Keratinocyte (primary cell): ENCODE data around the gene LYSMD2. TPM values are rescaled to one million over a fixed set of nuclear protein-coding genes. Genes with fewer than 3 reads are reported as not detected.

Source experiments
- DNase-seq: peaks from one replicate; pipeline ENCODE4 v3.0.0-alpha.2; 2011; ENCODE audit warnings: low read depth, missing footprints, low spot score
- FAIRE-seq: peaks from 2 replicates; lab custom pipeline; 2011; peaks lifted over from hg19 to GRCh38; lab: Jason Lieb, UNC
- H2AFZ ChIP-seq: 2 replicates; pipeline ENCODE4 v1.6.0; 2012; ENCODE audit warnings: low read length, control low read depth, inconsistent platforms; ENCODE audit not compliant: control insufficient read depth
- H3K27ac ChIP-seq: 2 replicates; pipeline ENCODE4 v1.5.1; 2011; ENCODE audit warnings: low read length; ENCODE audit not compliant: control insufficient read depth, insufficient read depth
- H3K27me3 ChIP-seq: 3 replicates; pipeline ENCODE4 v1.6.0; 2011; ENCODE audit warnings: low read length; ENCODE audit not compliant: control insufficient read depth, insufficient read depth; ENCODE audit errors: extremely low read depth
- H3K36me3 ChIP-seq, 2 experiments: 2 replicates in 1 of 2; 3 replicates in 1 of 2; pipeline ENCODE4 v1.5.1; 2011; ENCODE audit warnings: low read length in 2 of 2, mild to moderate bottlenecking in 1 of 2; ENCODE audit not compliant: control insufficient read depth in 2 of 2, insufficient read depth in 2 of 2; ENCODE audit errors: extremely low read depth in 1 of 2
- H3K4me1 ChIP-seq: 3 replicates; pipeline ENCODE4 v1.5.1; 2011; ENCODE audit warnings: low read length; ENCODE audit not compliant: control insufficient read depth, insufficient read depth; ENCODE audit errors: extremely low read depth
- H3K4me2 ChIP-seq: 3 replicates; pipeline ENCODE4 v1.6.0; 2011; ENCODE audit warnings: low read depth, low read length; ENCODE audit not compliant: control insufficient read depth, insufficient read depth; ENCODE audit errors: extremely low read depth
- H3K4me3 ChIP-seq, 3 experiments: fragments of 200-600 bp in 1 of 3; sonication (generic) in 1 of 3; 2 replicates in 2 of 3; 3 replicates in 1 of 3; pipeline ENCODE4 v1.5.1; 2011 to 2016; ENCODE audit warnings: low read length in 3 of 3, mild to moderate bottlenecking in 3 of 3, control low read depth in 2 of 3, inconsistent platforms in 1 of 3, low read depth in 1 of 3, mixed read lengths in 1 of 3, mixed run types in 1 of 3, moderate library complexity in 1 of 3; ENCODE audit not compliant: control insufficient read depth in 2 of 3, insufficient read depth in 2 of 3; ENCODE audit errors: extremely low read depth in 1 of 3
- H3K79me2 ChIP-seq: 2 replicates; pipeline ENCODE4 v1.6.0; 2012; ENCODE audit warnings: low read length; ENCODE audit not compliant: control insufficient read depth, insufficient read depth
- H3K9ac ChIP-seq: 3 replicates; pipeline ENCODE4 v1.6.0; 2011; ENCODE audit warnings: low read length; ENCODE audit not compliant: control insufficient read depth, insufficient read depth; ENCODE audit errors: extremely low read depth
- H3K9me1 ChIP-seq: 3 replicates; pipeline ENCODE4 v1.6.0; 2011; ENCODE audit warnings: low read length; ENCODE audit not compliant: control insufficient read depth, insufficient read depth; ENCODE audit errors: extremely low read depth
- H3K9me3 ChIP-seq: 2 replicates; pipeline ENCODE4 v1.5.1; 2012; ENCODE audit warnings: low read depth, low read length; ENCODE audit not compliant: control insufficient read depth
- H4K20me1 ChIP-seq: 3 replicates; pipeline ENCODE4 v1.6.0; 2011; ENCODE audit warnings: low read length; ENCODE audit not compliant: control insufficient read depth, insufficient read depth; ENCODE audit errors: extremely low read depth
- CTCF ChIP-seq, 3 experiments: IDR thresholded peaks in 1 of 3; conservative IDR thresholded peaks in 1 of 3; optimal IDR thresholded peaks in 1 of 3; 2 replicates in 2 of 3; 3 replicates in 1 of 3; pipeline versions ENCODE3 to v1.5.1; 2011; ENCODE audit warnings: low read length in 3 of 3, mild to moderate bottlenecking in 3 of 3, moderate library complexity in 2 of 3, control low read depth in 1 of 3, inconsistent platforms in 1 of 3; ENCODE audit not compliant: insufficient read depth in 2 of 3; ENCODE audit errors: extremely low read depth in 1 of 3
- EZH2 ChIP-seq: IDR thresholded peaks from one replicate; pipeline ENCODE4 v1.6.1; 2012; ENCODE audit warnings: inconsistent platforms, mild to moderate bottlenecking, low read length, moderate library complexity
- dilution Hi-C: fragments of 300-500 bp; cut with MboI; formaldehyde crosslinking; loops from one replicate; pipeline ENCODE4 v1.7.0; 2020; ENCODE audit warnings: low sequenced_read_pairs; ENCODE audit not compliant: extremely low pct_ligation_motif_present
- polyA plus RNA-seq, 5 experiments: library from polyadenylated mRNA; depleted of rRNA in 3 of 5; stranded (reverse) in 3 of 5; stranded (forward) in 1 of 5; unstranded in 1 of 5; fragments of >200 nt; gene quantifications; 1 replicate in 1 of 5; 2 replicates in 3 of 5; 3 replicates in 1 of 5; pipeline versions ENCODE4 v1.2.1 to v1.2.3, GENCODE V29; 2011 to 2012; ENCODE audit warnings: missing spikeins in 2 of 5, low read depth in 1 of 5, low replicate concordance in 1 of 5

LYSMD2 gene
- polyA plus RNA-seq, 1 donor (not counting 4 experiments of a cell fraction or from before 2014, with no cell fraction given) = 12.7 TPM

DNA sequence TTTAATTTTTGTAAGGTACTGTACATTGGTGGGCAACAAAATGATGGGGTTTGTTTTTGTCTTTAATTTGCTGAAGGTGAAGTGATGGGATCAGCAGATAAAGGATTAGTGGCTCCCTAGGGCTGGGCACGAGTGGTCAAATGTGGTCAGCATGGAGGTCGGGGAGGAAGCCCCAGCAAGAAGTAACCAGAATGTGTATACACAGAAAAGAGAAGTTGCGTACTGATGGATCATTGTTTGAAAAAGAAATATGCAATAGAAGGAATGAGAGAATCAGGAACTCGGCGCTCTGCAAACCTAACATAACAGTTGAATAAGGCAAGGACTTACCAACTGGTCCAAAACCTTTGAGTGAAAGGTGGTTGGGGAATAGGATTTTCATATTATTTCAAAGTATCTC, 15.4 kb upstream of the LYSMD2 start:
- H2AFZ ChIP-seq = no peak overlapping the region
- H3K4me1 ChIP-seq = peaks cover 4% of the 10 kb centered on the region
- H3K9me1 ChIP-seq = no peaks in the 10 kb centered on the region
- FAIRE-seq (no peak), DNase-seq (no peak)
- H3K36me3 ChIP-seq = no peaks in the 10 kb centered on the region
- no peak overlapping the region for H3K9ac ChIP-seq
- no peaks in the 10 kb centered on the region for H3K9me3 ChIP-seq
- H3K27ac ChIP-seq = no peak overlapping the region
- peaks cover 4% of the 10 kb centered on the region for H3K27me3 ChIP-seq
- TF ChIP-seq CTCF (optimal IDR thresholded peaks at IDR 0.05 in 1 of 3, IDR thresholded peaks at IDR 0.05 in 1 of 3, conservative IDR thresholded peaks at IDR 0.05 in 1 of 3; ENCODE audit: extremely low read depth in 1 of 3, insufficient read depth in 2 of 3, low read length in 3 of 3) (no peak), EZH2 (no peak)
- no peak overlapping the region for H3K4me2 ChIP-seq
- dilution Hi-C loops = no loop called here
- H4K20me1 ChIP-seq = no peaks in the 10 kb centered on the region
- no peak overlapping the region for H3K4me3 ChIP-seq
- H3K79me2 ChIP-seq = no peaks in the 10 kb centered on the region

GRCh38 chr15:51751697-51752683, 14.5 kb upstream of the LYSMD2 start:
- DNase-seq (no peak), FAIRE-seq (peak; percentile 68)
- no peaks in the 10 kb centered on the region for H3K79me2 ChIP-seq
- H3K9ac ChIP-seq = peak overlapping the region; percentile 11
- dilution Hi-C loops = no loop called here
- peak overlapping the region; percentile 44 to 78 (median 70) for H3K4me3 ChIP-seq
- H3K9me3 ChIP-seq = no peaks in the 10 kb centered on the region
- H3K9me1 ChIP-seq = no peaks in the 10 kb centered on the region
- no peaks in the 10 kb centered on the region for H4K20me1 ChIP-seq
- peaks cover 4% of the 10 kb centered on the region for H3K27me3 ChIP-seq
- peak overlapping the region; percentile 85 for H3K4me2 ChIP-seq
- H3K36me3 ChIP-seq = no peaks in the 10 kb centered on the region
- H2AFZ ChIP-seq = peak overlapping the region; percentile 92
- H3K4me1 ChIP-seq = peaks cover 4% of the 10 kb centered on the region
- no peak for TF ChIP-seq EZH2
- no peak for TF ChIP-seq CTCF (optimal IDR thresholded peaks at IDR 0.05 in 1 of 3, IDR thresholded peaks at IDR 0.05 in 1 of 3, conservative IDR thresholded peaks at IDR 0.05 in 1 of 3; ENCODE audit: extremely low read depth in 1 of 3, insufficient read depth in 2 of 3, low read length in 3 of 3)
- no peak overlapping the region for H3K27ac ChIP-seq
